ENCODE measurements around the gene HOMEZ.
"Not testable (repeated sequence)": the region's sequence is repeated elsewhere in the genome, so short reads cannot be mapped to it uniquely, and the experiment has no call there.

HOMEZ gene

GRCh38 chr14:23286020-23286901 is at the start of gene HOMEZ:
TSS of gene HOMEZ (minus strand) at chr14:23286132. CDS start at chr14:23285952, 180 bp downstream.
- DNase-seq, result peak; percentile 97

- DNase-seq, result no peak
Measured at GRCh38 chr14:23335623-23336022, 49.7 kb upstream of the HOMEZ start.

GRCh38 chr14:23327947-23328744 is 42.2 kb upstream of the HOMEZ start:
- DNase-seq, result peak; percentile 77

- no peak for DNase-seq
Measured at GRCh38 chr14:23326491-23327332, 40.8 kb upstream of the HOMEZ start.

- not testable (repeated sequence) for DNase-seq
Measured at GRCh38 chr14:23325746-23326145, 39.8 kb upstream of the HOMEZ start.

GRCh38 chr14:23324993-23325392 is 39.1 kb upstream of the HOMEZ start:
- no peak for DNase-seq

GRCh38 chr14:23324455-23324846 is 38.5 kb upstream of the HOMEZ start:
- no peak for DNase-seq

- no peak for DNase-seq
Measured at GRCh38 chr14:23323838-23324454, 38.0 kb upstream of the HOMEZ start.

GRCh38 chr14:23322568-23323517 is 36.9 kb upstream of the HOMEZ start:
- no peak for DNase-seq

GRCh38 chr14:23321572-23322547 is 35.9 kb upstream of the HOMEZ start:
- DNase-seq, result peak; percentile 49

- peak; percentile 99 for DNase-seq
Measured at GRCh38 chr14:23320584-23321571, 34.9 kb upstream of the HOMEZ start, which contains the start of gene PABPN1. TSS of gene PABPN1 (plus strand) at chr14:23321457. CDS start at chr14:23321470, 13 bp downstream.

- no peak for DNase-seq
Measured at GRCh38 chr14:23319746-23320583, 34.0 kb upstream of the HOMEZ start.

GRCh38 chr14:23316300-23316699 is 30.4 kb upstream of the HOMEZ start:
- no peak for DNase-seq

GRCh38 chr14:23310546-23310945 is 24.6 kb upstream of the HOMEZ start:
- DNase-seq, result no peak

GRCh38 chr14:23308721-23309445 is 23.0 kb upstream of the HOMEZ start:
- no peak for DNase-seq

- DNase-seq, result no peak
Measured at GRCh38 chr14:23307687-23308644, 22.0 kb upstream of the HOMEZ start.

Data from CD4-positive, alpha-beta T cell treated with Interleukin-10 for 1 hour (primary cell).